T-helper 1 cell treated with Interleukin-12 subunit alpha and Interleukin-12 subunit beta and Interleukin-4 antibody, amounts not matched to agents 30 ng/mL and 1 ng/mL, for 36 hours (primary cell): ENCODE measurements around the gene CTDP1. TPM values are rescaled to one million over a fixed set of nuclear protein-coding genes. Genes with fewer than 3 reads are reported as not detected.

Source experiments
- intact Hi-C: fragments of 100-400 bp; cut with micrococcal nuclease; formaldehyde crosslinking; loops from one replicate; pipeline ENCODE4 v1.15.1; 2024
- total RNA-seq: library from RNA; stranded (reverse); gene quantifications from 2 replicates; pipeline ENCODE4 v1.2.3, GENCODE V29; 2022

The CTDP1 gene
- total RNA-seq, 1 donor from 2014 or later: 37.5 TPM

DNA sequence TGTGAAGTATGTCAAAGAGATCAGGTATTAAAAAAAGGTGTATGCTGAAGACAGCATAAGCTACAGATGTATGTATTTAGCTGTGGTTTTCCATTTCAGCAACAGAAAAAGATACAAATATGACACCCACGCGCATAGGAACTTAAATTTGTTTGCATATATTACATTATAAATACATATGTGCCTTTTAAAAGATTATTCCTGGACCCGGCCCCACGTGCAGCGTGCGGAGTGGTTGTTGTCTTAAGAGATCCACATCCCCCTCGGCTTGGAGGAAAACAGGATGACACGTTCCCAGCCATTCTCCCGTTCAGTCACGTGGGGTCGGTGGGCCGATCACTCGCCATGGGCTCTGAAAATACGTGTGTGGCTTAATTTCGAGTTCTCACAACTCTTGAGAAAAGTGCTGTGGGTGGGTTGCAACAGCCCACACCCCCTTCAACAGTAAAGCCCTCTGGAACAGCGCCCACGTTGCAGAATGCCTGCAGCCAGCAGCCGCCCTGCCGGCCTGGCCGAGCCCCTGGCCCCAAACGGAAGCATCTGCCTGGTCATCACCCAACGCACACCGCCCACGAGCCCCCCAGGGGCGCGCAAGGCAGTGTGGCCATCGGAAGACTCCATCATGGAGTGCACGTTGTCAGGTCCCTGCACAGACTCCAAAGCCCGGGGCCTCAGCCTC is 99.6 kb downstream of the CTDP1 start:
- intact Hi-C loops: no loop called here

DNA sequence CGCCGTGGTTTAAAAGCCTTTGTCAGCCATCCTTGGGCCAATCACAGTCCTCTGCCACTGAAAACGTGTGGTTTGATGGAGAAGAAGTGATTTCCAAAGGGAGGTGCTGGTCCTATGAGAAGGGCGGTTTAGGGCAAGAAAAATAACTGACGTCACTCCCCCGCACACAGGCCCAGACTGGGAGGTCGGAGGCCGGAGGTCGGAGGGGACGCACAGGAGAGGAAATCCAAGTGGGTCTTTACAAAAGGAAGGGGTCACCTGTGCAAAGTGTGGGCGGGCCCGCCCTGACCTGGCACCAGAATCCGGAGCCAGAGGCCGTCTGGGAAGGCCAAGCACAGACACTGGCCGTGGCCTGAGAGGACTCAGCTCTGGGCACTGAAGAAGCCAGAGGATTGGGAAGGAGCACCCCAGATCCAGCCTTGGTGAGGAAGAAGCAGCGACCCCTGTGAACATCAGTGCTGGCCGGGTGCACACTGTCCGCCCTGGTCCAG is 100.1 kb downstream of the CTDP1 start:
- intact Hi-C loops: no loop called here

DNA sequence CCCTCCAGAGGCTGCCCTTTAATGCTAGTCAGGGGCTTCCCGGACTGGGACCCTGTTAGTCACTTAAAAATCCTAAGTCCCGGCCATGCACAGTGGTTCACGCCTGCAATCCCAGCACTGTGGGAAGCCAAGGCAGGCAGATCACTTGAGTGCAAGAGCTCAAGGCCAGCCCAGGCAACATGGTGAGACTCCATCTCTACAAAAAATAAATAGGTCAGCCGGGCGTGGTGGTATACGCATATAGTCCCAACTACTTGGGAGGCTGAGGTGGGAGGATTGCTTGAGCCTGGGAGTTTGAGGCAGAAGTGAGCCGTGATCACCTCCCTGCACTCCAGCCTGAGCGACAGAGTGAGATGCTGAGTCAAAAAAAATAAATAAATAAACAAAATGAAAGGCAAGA is 100.9 kb downstream of the CTDP1 start:
- intact Hi-C loops: no loop called here

DNA sequence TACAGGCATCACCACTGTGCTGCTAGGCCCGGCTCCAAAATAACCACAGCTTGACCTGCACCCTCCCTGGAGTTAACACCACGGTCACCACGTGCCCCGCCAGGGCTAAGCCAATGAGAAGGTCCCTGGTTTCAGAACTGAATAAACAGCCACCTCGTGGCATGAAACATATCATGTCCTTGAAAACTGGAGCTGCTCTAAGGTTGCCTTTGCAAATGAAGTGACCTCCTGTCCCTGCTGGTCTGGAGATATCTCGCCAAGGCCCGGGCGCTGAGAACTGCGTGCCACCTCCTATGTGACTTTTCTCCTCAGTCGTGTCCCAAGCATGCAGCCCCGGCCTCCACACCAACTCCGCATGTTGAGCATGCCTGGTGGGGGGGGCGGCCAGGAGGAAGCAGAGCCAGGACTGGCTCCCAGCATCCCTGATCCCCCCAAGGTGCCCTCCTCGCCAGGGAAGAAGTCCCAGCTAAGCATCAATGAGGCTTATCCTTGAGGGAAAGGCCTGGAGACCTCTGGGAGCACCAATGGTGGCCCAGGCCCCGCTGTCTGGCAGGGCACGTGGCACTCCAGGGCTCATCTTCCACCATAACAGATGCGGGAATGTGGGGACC is 101.8 kb downstream of the CTDP1 start:
- intact Hi-C loops: no loop called here

DNA sequence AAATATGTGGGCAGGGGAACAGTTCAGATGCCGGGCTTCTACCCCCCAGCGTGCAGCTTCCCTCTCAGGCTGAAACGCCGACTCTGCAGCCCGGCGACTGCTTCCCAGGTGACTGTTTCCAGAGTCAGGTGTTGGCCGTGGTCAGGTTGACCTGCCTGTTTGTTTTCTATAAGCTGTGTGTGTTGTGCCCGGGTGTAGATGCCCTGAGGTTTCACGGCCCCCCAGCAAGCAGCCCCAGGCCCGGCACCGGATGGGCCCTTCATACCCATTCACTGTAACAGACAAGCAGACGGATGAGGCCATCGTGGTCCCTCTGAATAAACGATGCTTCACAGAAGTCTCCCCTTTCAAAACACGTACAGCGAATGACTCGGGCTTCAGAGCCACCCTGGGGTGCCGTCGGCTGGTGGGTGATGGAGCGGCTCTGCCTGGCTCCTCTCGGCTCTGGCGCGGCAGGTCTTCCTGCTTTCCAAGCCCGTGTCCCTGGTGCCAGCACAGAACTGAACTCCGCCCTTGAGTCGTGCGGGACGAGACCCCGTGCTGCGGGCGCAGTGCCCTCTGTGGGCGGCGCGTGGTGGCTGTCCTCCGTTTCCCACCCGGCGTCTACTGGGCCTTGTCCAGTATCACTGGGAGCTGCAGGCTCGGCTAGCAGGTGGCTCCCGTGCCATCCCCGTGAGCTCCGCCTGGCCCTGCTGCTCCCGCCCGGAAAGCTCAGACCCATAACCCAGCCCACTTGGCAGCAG is 103.1 kb downstream of the CTDP1 start:
- intact Hi-C loops: no loop called here

DNA sequence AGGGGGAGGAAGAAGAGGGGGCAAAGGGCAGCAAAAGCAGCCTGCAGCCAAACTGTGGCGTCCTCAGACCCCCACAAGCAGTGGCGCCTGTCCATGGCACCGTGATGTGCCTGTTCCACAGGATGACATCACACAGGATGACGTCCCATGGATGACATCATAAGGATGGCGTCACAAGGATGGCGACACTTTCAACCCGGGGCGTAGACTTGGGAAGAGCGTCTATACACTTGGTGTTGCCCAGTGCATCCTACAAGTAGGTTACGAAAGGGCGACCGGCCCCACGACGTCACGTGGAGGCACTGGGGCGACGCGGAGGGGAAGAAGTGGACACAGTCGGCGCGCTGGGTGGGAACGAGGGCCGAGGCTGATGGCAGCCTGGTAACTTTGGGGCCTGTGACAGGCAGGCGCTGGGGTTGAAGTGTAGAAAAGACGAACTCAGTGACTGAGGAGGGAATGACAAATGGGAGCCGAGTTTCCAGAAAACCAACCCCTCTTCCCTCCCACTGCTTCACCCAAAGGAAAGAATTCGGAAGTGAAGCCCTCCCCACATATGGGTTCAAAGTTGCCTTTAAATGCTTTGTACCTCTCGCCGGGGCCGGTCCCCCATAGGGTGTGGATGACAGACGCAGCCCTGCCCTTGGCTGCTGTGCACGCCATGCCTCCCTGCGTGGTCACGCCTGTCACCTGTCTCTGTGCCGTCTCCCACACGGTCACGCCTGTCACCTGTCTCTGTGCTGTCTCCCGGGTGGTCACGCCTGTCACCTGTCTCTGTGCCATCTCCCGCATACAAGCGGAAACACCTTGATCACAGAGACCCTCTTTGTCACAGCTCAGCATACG is 104.7 kb downstream of the CTDP1 start:
- intact Hi-C loops: no loop called here

DNA sequence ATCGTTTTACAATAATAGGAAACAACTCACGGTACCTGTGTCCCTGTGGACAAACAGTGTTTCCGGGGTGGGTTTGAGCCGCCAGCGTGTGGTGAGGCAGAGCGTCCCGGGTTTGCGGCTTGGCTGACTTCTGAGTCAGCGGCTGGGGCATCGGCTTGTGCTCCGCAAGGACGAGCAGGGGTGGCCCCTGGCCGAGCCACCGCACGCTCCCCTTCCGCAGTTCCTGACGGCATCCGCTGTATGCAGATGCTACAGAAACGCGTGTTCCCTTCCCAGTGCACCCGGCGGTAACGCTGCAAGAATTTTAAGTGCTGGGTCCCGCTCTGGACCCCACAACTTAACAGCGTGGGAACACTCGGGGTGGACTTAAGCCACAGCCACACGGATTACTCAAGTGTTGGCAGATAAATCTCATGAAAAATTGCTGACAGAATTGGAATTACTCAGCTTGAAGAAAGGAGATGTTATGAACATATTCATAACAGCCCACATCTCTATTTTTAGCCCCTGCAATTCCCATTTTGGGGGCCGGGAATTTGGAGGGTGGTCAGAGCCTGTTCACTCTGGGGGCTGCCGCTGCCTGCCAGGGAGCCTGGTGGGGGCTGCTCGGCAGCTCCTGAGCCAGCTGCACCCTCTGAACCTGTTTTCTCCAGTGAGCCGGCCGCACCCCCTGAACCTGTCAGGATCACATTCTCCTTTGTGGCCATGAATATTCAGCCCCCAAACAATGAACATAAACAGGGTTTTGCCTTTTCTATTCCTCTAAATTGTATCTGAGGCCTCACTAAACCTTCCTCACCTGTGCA is 105.6 kb downstream of the CTDP1 start:
- intact Hi-C loops: no loop called here

DNA sequence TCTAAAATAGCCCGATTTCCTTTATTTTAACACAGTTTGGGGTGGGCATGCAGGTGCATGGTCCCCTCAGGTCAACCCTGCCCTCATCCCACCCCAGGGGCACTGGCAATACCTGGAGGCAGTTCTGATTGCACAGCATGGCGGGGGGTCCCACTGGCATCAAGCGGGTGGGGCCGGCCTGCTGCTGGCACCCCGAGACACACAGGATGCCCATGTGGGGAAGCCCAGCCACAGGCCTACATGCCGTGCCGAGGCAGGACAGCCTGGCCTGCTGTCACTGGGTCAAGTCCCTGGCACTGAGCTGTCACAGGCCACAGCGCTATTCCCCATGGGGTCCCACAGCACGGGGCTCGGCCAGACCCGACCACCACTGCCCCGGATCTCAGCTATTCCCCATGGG is 106.2 kb downstream of the CTDP1 start:
- intact Hi-C loops: no loop called here

DNA sequence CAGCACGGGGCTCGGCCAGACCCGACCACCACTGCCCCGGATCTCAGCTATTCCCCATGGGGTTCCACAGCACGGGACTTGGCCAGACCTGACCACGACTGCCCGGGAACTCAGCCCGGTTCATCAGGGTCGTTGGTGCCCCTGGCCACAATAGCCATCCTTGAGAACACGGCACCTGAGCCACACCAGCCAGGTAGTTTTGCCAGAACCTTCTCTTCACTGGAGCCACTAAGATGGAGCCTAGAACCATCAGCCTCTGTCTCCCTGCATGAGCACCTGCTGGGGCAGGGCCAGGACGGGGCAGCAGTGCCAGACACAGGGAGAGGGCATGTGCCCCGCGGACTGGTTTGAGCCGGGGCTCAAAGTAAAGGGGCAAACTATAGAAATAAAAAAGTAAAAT is 106.7 kb downstream of the CTDP1 start:
- intact Hi-C loops: no loop called here

DNA sequence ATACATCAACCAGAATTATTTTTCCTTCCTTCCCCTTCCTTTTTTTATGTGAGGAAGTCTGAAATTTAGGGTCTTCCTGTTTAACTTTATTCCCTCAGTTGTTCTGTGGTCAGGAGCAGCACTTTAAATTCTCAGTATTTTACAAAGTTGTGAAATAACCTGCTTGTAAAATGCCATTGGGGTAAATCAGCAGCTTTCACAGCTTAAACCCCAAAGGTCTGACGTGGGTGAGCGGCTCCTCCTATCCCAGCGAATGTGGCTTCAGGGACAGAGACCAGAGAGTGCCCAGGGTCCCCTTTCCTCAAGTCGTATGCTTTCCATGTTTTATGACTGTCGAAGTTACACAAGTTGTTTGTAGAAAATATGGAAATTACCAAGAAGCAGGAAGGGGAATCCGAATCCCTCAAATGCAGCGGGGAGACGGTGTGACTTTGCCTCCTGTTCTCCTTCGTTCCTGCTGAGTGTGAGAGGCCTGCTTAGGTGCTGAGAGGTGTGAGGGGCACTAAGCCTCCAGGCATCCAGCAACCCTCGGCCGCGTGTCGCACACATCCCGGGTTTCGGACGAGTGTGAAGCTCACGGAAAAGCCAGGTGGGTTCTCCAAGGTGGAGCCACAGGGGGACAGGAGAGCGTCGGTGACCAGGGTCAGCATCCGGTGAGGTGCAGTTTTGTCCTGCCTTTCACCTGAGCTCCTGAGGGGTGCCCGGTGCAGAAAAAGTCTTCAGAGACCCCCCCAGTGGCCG is 107.4 kb downstream of the CTDP1 start:
- intact Hi-C loops: no loop called here

DNA sequence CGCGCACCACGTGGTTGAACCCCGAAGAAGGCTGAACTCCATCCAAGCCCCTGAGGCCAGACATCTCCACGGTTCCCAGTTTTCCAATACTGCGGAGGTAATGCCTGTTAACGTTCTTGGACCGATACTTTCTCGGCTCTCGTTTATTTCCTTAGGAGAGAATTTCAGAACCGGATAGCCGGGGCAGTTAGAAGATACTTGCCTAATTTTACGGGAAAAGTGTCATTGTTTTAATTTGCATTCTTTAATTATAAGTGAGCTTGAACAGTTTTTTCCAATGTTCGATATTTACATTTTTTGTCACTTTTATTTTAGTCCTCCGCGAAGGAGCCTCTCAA is 107.9 kb downstream of the CTDP1 start:
- intact Hi-C loops: no loop called here

DNA sequence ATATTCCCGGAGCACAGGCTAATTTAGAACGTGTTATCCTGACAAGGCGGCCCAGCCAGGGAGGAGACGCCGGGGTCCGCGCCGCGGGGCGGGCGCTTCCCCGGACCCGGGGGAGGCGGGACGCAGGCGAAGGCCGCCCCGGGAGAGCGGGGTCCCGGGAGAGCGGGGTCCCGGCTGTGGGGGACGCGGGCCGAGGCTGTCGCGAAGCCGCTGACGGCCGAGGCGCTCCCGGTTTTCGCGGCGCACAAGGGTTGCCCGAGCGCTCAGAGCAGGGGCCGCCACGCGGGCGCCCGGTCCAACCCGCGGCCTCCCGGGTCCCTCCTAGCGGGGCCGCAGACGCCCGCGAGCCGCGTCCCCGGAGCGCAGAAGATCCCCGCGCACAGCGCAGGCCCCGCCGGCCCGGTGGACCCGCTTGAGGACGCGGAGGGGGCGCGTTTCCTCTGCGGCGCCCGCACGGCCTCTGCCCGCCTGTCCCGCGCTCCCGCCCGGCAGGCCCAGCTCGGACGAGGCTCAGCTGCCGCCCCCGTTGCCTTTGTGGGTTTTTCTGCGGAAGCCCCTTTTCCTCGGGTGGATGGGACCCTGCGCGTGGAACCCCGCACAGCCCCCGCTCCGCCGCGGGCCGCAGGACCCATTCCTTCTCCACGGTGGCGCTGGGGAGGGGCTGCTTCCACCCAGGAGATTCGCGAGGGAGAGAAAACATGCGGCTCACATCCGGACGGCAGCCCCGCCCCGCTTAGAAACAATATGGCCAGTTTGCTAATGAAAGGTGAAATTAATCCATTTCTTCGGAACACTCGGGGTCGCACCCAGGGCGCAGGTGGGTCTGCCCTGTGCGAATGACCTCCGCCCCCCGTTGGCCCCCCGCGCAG is 108.5 kb downstream of the CTDP1 start:
- intact Hi-C loops: no loop called here

DNA sequence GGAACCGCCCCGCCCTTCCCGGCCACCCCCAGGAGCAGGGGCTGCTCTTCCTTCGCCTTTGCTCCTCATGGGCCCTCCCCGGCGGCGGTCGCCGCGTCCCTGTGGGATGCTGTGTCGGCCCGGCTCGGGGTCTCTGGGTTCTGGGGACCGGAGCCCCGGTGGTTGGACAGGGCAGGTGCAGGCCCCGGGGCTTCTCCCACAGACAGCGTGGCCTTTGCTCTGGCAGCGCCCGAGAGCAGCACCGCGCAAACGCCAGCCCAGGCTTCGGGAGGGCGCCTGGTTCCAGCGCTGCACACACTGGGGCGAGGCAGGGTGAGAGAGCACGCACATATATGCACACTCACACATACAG is 109.1 kb downstream of the CTDP1 start:
- intact Hi-C loops: no loop called here

DNA sequence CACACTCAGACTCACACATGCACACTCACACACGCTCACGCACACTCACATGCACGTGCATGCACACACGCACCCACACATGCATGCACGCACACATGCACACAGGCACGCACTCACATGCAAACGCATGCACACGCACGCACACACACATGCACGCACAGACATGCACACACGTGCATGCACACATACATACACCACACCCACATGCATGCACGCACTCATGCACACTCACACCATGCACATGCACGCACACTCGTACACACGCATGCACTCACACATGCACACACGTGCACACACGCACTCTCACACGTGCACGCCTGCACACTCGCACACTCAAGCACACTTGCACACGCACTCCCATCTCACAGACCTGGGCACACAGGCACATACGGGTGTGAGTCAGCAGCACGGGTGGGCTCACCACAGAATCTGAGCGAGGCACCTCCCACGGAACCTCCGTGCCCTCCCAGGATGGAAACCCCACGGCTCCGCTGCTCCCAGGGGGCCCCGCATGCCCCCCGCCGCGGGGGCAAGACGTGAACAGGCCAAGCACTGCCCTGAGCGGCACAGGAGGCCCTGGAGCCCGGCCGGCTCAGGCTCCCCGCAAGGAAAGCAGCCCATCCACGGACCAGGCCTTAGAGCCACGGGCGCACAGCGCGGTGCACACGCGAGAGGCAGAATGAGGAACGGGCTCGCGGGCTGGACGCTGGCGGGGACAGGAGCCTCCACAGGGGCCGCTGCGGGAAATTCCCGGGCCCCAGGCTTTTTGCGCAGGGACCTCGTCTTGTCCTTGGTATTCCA is 109.7 kb downstream of the CTDP1 start:
- intact Hi-C loops: no loop called here

DNA sequence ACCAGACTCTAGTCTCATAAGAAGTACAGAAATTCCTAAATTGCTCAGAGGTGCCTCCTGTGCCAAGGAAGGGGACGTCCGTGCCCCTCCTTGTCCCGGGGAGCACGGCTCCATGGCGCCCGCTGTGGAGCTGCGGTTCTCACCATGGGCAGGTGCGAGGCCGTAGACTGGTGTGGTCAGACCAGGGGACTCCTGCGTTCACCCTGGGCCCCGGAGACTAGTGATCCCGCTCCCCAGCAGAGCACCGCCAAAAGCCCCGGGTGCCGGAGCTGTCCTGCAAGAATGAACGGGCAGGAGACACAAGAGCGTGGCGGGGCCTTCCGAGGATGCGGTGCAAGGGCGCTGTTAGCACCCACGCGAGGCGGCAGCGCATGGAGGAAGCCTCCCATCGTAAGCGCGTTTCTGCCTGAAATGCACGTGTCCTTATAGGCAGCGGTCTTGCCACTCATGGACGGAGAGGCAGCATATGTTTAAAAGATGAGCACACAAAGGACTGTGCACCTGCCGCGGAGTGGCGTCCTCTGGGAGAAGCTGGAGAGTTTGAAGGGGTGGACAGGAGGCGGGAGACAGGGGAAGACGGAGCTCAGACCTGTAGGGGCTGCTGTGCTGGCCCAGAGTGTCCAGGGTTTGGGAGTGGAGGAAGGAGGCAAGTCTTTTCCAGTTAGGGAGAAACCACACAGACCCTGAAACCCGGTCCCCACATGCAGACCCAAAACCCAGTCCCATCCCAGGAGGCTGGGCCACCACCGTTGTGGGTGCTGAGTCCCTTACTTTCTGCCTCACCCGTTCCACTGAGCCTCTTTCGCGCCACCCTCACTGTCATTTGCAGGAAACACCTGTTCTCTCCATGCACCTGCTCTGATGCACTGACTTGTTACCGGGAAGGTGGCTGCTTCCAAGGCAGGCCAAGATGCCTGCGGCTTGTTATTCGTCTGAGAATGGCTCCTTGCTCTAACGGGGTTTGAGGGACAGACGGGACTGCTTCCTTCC is 110.6 kb downstream of the CTDP1 start:
- intact Hi-C loops: no loop called here

DNA sequence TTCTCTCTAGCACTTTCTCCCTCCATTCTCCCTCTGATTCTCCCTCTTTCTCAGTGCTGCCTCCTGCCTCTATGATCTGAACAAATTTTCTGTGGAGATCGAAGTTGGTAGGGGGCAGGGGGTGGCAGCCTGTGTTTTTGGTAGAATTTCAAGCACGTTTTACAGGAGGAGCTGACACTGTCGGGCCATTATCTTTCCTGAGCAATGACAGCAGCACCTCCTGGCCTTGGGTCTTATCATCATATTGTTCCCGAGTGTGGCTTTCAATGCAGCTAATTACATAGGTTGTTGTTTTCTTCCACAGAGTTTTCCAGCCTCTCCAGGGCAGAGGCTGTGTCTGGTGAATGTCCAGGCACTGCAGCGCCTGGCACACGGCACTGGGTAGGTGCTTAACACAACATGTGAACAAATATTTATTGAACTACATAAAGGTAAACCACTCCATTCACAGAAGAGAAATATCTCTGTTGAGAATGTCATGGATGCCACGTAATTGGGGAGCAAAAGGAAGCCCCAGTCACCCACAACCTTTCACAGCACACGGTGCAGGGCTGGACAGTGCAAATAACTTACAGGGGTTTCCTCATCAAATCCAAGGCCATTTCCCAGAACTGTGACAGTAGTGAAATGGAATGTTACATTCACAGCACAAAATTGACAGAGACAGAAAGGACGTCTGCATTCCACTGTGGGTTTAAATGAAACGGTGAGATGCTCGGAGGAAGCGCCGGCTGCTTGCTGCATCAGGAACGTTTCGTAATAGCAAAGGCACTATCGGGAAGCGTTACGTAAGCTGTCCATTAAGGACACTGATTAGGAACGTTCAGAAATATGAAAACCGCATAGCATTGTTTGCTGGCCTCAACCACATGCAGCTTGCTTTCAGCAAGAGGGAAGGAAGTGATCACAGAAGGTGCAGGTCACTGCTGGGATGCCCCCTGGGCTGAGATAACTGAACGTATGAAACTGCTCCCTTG is 111.7 kb downstream of the CTDP1 start:
- intact Hi-C loops: no loop called here
